ENCODE data around the gene KLHL26.

DNA sequence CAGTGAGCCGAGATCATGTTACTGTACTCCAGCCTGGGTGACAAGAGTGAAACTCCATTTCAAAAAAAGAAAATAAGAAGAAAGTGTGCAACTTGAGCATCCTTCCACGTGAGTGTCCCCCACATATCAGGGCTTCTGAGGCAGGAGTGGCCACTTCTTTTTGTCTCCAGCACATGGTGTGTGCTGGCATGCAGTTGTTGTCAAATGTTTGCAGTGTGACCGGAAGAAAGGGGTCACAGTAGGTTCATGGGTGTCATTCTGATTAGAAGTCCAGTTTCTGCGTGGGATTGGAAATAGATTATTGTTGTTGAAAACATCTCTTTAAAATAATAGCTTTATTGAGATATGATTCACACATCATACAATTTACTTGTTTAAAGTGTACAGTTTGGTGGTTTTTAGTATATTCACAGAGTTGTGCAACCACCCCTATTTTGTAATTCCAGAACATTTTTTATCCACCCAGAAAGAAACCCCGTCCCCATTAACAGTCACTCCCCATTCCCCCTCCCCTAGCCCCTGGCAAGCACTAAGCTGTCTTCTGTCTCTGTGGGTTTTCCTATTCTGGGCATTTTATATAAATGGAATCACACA is 48.9 kb downstream of the KLHL26 start:
- TF ChIP-seq, protein P1, sequence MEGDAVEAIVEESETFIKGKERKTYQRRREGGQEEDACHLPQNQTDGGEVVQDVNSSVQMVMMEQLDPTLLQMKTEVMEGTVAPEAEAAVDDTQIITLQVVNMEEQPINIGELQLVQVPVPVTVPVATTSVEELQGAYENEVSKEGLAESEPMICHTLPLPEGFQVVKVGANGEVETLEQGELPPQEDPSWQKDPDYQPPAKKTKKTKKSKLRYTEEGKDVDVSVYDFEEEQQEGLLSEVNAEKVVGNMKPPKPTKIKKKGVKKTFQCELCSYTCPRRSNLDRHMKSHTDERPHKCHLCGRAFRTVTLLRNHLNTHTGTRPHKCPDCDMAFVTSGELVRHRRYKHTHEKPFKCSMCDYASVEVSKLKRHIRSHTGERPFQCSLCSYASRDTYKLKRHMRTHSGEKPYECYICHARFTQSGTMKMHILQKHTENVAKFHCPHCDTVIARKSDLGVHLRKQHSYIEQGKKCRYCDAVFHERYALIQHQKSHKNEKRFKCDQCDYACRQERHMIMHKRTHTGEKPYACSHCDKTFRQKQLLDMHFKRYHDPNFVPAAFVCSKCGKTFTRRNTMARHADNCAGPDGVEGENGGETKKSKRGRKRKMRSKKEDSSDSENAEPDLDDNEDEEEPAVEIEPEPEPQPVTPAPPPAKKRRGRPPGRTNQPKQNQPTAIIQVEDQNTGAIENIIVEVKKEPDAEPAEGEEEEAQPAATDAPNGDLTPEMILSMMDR (tag by site-specific recombination; IDR thresholded peaks at IDR 0.05): no peak
- TF ChIP-seq ZBTB21 (tag by site-specific recombination; IDR thresholded peaks at IDR 0.05) (no peak), ZNF366 (tag by site-specific recombination; conservative IDR thresholded peaks at IDR 0.05) (no peak), ZNF776 (tag by site-specific recombination; IDR thresholded peaks at IDR 0.05; ENCODE audit: borderline replicate concordance) (no peak)

Measured in HEK293 (cell line).